ENCODE data around the gene IFI27L2.
A peak's percentile ranks its signal among the peaks of the same experiment; 100 is the strongest.

The IFI27L2 gene

GRCh38 chr14:94079891-94080620 lies 49.3 kb downstream of the IFI27L2 start:
- H3K36me3 Mint-ChIP-seq (ENCODE audit: low read depth) = peaks cover 59% of the 10 kb centered on the region
- H3K4me1 Mint-ChIP-seq (ENCODE audit: low read depth) = peaks cover 66% of the 10 kb centered on the region
- H3K9me3 Mint-ChIP-seq = peaks cover 7% of the 10 kb centered on the region
- H3K27me3 Mint-ChIP-seq = no peaks in the 10 kb centered on the region
- peak overlapping the region; percentile 100 for H3K4me3 Mint-ChIP-seq
- peak overlapping the region; percentile 100 for H3K27ac Mint-ChIP-seq

- peak overlapping the region; percentile 10 for H3K27ac Mint-ChIP-seq
- no peaks in the 10 kb centered on the region for H3K27me3 Mint-ChIP-seq
- H3K36me3 Mint-ChIP-seq (ENCODE audit: low read depth) = peaks cover 73% of the 10 kb centered on the region
Measured at GRCh38 chr14:94077823-94078222, 51.6 kb downstream of the IFI27L2 start.

More at GRCh38 chr14:94077823-94078222, 51.6 kb downstream of the IFI27L2 start:
- peaks cover 14% of the 10 kb centered on the region for H3K9me3 Mint-ChIP-seq
- peaks cover 69% of the 10 kb centered on the region for H3K4me1 Mint-ChIP-seq (ENCODE audit: low read depth)
- H3K4me3 Mint-ChIP-seq = peak overlapping the region; percentile 100
